ENCODE data around the gene SIRT4. TPM values are rescaled to one million over a fixed set of nuclear protein-coding genes. Genes with fewer than 3 reads are reported as not detected.

The SIRT4 gene
- polyA plus RNA-seq, 1 of the 3 experiments (the other 2 are of a cell fraction), result 1.1 TPM

- H3K4me3 ChIP-seq (ENCODE audit: low read depth in 2 of 2, low read length in 1 of 2), result no peak overlapping the region
- H3K9ac ChIP-seq, result no peak overlapping the region
- H2AFZ ChIP-seq (ENCODE audit: low read depth), result no peak overlapping the region
- H3K36me3 ChIP-seq (replicated peaks in 1 of 2; ENCODE audit: control insufficient read depth in 1 of 2, insufficient read depth in 2 of 2, low read length in 1 of 2), result no peaks in the 10 kb centered on the region
- no peaks in the 10 kb centered on the region for H3K9me3 ChIP-seq
- no peaks in the 10 kb centered on the region for H3K79me2 ChIP-seq (ENCODE audit: insufficient read depth)
- DNase-seq, result no peak
- 100% methylated on average over 6 of the region's 6 CpGs for WGBS (ENCODE audit: low lambda C conversion rate)
- no peaks in the 10 kb centered on the region for H3K9me2 ChIP-seq
- TF ChIP-seq TEAD4 (IDR thresholded peaks at IDR 0.05; ENCODE audit: borderline replicate concordance, insufficient read depth) (no peak), MEF2A (IDR thresholded peaks at IDR 0.05; ENCODE audit: borderline replicate concordance, low read depth) (no peak), TAF1 (IDR thresholded peaks at IDR 0.05; ENCODE audit: borderline replicate concordance, low read depth, low read length) (no peak), CTCF (IDR thresholded peaks at IDR 0.05) (no peak)
- H3K27me3 ChIP-seq (ENCODE audit: insufficient read depth), result no peaks in the 10 kb centered on the region
- no peak overlapping the region for H3K27ac ChIP-seq (ENCODE audit: low read depth in 2 of 2, low read length in 1 of 2)
- H3F3A ChIP-seq (replicated peaks; ENCODE audit: insufficient read depth), result no peaks in the 10 kb centered on the region
- ChIA-PET CTCF (interaction anchor here (0.6 to 6.5 kb wide), 7 partner anchors 13 to 125 kb away, joined by 4 to 71 read pairs (median 4); partner anchors contain the start of gene SRSF9), POLR2A (no interaction called here)
- H3K4me2 ChIP-seq, result no peak overlapping the region
- no peaks in the 10 kb centered on the region; a peak in 1 of 4 replicates for H3K4me1 ChIP-seq (ENCODE audit: control insufficient read depth in 1 of 2, insufficient read depth in 2 of 2, low read depth in 1 of 2, low read length in 1 of 2)
- H4K20me1 ChIP-seq (ENCODE audit: insufficient read depth), result no peaks in the 10 kb centered on the region
These were observed 51.0 kb downstream of the SIRT4 start for GRCh38 chr12:120353136-120353535.

DNA sequence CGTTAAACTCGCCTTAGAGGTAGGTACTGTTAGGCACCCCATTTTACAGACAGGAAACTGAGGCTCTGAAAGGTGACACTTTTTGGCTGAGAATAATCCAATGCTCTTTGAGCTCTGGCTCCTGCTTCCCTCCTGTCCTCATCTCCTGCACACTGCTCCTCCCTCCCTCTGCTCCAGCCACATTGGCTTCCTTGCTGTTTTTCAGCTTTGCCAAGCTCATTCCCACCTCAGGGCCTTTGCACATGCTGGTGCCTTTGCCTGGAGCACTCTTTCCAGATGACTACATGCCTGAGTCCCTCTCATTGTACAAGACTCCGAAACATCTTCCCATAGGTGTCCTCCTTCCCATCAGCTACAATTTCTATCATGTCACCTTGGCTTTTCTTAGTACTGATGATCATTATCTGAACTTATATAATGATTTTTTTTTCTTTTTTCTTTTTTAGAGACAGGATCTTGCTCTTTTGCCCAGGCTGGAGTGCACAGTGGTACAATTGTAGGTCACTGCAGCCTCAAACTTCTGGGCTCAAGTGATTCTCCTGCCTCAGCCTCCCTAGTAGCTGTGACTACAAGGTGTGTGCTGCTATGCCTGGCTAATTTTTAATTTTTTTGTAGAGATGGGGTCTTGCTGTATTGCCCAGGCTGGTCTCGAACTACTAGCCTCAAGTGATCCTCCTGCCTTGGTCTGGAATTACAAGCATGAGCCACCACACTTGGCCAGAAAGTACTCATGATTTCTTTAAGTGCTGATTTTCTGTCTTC lies 51.6 kb downstream of the SIRT4 start:
- ChIA-PET POLR2A (no interaction called here), CTCF (interaction anchor here (0.6 to 6.5 kb wide), 8 partner anchors 12 to 115 kb away, joined by 3 to 71 read pairs (median 4); partner anchors contain the start of gene SRSF9)
- Histone ChIP-seq H3K27me3 (ENCODE audit: insufficient read depth) (no peaks in the 10 kb centered on the region), H3K9me2 (no peaks in the 10 kb centered on the region), H2AFZ (ENCODE audit: low read depth) (no peak overlapping the region), H4K20me1 (ENCODE audit: insufficient read depth) (no peaks in the 10 kb centered on the region), H3K4me1 (ENCODE audit: control insufficient read depth in 1 of 2, insufficient read depth in 2 of 2, low read depth in 1 of 2, low read length in 1 of 2) (no peaks in the 10 kb centered on the region; a peak in 1 of 4 replicates), H3K4me2 (no peak overlapping the region), H3K36me3 (replicated peaks in 1 of 2; ENCODE audit: control insufficient read depth in 1 of 2, insufficient read depth in 2 of 2, low read length in 1 of 2) (no peaks in the 10 kb centered on the region), H3K27ac (ENCODE audit: low read depth in 2 of 2, low read length in 1 of 2) (no peak overlapping the region), H3K4me3 (ENCODE audit: low read depth in 2 of 2, low read length in 1 of 2) (no peak overlapping the region), H3K79me2 (ENCODE audit: insufficient read depth) (no peaks in the 10 kb centered on the region), H3K9ac (no peak overlapping the region), H3K9me3 (no peaks in the 10 kb centered on the region), H3F3A (replicated peaks; ENCODE audit: insufficient read depth) (no peaks in the 10 kb centered on the region)
- 86% methylated on average over 4 of the region's 4 CpGs for WGBS (ENCODE audit: low lambda C conversion rate)
- no peak for DNase-seq
- TF ChIP-seq CHD2 (IDR thresholded peaks at IDR 0.05; ENCODE audit: low read length, partially characterized antibody), result no peak
- no peak for TF ChIP-seq CTCF (IDR thresholded peaks at IDR 0.05)
- no peak for TF ChIP-seq NRF1 (IDR thresholded peaks at IDR 0.05; ENCODE audit: low read depth, low read length)
- no peak for TF ChIP-seq GABPA (IDR thresholded peaks at IDR 0.05; ENCODE audit: low read depth)
- no peak for TF ChIP-seq FOXM1 (IDR thresholded peaks at IDR 0.05; ENCODE audit: low read depth)
- TF ChIP-seq SIN3A (IDR thresholded peaks at IDR 0.05; ENCODE audit: borderline replicate concordance, low read depth, low read length), result no peak
- TF ChIP-seq TCF12 (IDR thresholded peaks at IDR 0.05), result no peak
- no peak for TF ChIP-seq EP300 (IDR thresholded peaks at IDR 0.05; ENCODE audit: borderline replicate concordance in 1 of 2, low read depth in 1 of 2, low read length in 1 of 2)
- TF ChIP-seq RAD21 (IDR thresholded peaks at IDR 0.05; ENCODE audit: low read length), result no peak
- TF ChIP-seq JUND (IDR thresholded peaks at IDR 0.05), result no peak
- no peak for TF ChIP-seq PBX3 (IDR thresholded peaks at IDR 0.05)
- TF ChIP-seq, protein P1, sequence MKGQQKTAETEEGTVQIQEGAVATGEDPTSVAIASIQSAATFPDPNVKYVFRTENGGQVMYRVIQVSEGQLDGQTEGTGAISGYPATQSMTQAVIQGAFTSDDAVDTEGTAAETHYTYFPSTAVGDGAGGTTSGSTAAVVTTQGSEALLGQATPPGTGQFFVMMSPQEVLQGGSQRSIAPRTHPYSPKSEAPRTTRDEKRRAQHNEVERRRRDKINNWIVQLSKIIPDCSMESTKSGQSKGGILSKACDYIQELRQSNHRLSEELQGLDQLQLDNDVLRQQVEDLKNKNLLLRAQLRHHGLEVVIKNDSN (IDR thresholded peaks at IDR 0.05; ENCODE audit: borderline replicate concordance, low read depth), result no peak
- no peak for TF ChIP-seq NFIC (IDR thresholded peaks at IDR 0.05; ENCODE audit: borderline replicate concordance)

Data from SK-N-SH (cell line).